ENCODE measurements around the gene MAPKAP1. TPM values are rescaled to one million over a fixed set of nuclear protein-coding genes. Genes with fewer than 3 reads are reported as not detected.
A peak's percentile ranks its signal among the peaks of the same experiment; 100 is the strongest.

MAPKAP1 gene
- total and polyA plus RNA-seq, 2 of the 13 experiments (the other 11 are each of a cell fraction or from before 2014, with no cell fraction given) = 45.0 to 64.3 TPM

GRCh38 chr9:125706651-125707471, at the start of gene MAPKAP1 (continued):
- TF ChIP-seq, protein P1, sequence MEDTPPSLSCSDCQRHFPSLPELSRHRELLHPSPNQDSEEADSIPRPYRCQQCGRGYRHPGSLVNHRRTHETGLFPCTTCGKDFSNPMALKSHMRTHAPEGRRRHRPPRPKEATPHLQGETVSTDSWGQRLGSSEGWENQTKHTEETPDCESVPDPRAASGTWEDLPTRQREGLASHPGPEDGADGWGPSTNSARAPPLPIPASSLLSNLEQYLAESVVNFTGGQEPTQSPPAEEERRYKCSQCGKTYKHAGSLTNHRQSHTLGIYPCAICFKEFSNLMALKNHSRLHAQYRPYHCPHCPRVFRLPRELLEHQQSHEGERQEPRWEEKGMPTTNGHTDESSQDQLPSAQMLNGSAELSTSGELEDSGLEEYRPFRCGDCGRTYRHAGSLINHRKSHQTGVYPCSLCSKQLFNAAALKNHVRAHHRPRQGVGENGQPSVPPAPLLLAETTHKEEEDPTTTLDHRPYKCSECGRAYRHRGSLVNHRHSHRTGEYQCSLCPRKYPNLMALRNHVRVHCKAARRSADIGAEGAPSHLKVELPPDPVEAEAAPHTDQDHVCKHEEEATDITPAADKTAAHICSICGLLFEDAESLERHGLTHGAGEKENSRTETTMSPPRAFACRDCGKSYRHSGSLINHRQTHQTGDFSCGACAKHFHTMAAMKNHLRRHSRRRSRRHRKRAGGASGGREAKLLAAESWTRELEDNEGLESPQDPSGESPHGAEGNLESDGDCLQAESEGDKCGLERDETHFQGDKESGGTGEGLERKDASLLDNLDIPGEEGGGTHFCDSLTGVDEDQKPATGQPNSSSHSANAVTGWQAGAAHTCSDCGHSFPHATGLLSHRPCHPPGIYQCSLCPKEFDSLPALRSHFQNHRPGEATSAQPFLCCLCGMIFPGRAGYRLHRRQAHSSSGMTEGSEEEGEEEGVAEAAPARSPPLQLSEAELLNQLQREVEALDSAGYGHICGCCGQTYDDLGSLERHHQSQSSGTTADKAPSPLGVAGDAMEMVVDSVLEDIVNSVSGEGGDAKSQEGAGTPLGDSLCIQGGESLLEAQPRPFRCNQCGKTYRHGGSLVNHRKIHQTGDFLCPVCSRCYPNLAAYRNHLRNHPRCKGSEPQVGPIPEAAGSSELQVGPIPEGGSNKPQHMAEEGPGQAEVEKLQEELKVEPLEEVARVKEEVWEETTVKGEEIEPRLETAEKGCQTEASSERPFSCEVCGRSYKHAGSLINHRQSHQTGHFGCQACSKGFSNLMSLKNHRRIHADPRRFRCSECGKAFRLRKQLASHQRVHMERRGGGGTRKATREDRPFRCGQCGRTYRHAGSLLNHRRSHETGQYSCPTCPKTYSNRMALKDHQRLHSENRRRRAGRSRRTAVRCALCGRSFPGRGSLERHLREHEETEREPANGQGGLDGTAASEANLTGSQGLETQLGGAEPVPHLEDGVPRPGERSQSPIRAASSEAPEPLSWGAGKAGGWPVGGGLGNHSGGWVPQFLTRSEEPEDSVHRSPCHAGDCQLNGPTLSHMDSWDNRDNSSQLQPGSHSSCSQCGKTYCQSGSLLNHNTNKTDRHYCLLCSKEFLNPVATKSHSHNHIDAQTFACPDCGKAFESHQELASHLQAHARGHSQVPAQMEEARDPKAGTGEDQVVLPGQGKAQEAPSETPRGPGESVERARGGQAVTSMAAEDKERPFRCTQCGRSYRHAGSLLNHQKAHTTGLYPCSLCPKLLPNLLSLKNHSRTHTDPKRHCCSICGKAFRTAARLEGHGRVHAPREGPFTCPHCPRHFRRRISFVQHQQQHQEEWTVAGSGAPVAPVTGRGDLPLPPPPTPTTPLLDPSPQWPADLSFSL (CRISPR knock-in tag; IDR thresholded peaks at IDR 0.05) = no peak
- TF ChIP-seq ZNF577 (CRISPR knock-in tag; IDR thresholded peaks at IDR 0.05; ENCODE audit: borderline replicate concordance, low read depth) (no peak), ZMYM3 (CRISPR knock-in tag; IDR thresholded peaks at IDR 0.05) (no peak), ZNF318 (CRISPR knock-in tag; IDR thresholded peaks at IDR 0.05) (no peak), ZNF431 (CRISPR knock-in tag; IDR thresholded peaks at IDR 0.05; ENCODE audit: borderline replicate concordance, low read depth) (no peak), ZNF687 (CRISPR knock-in tag; IDR thresholded peaks at IDR 0.05) (peak; percentile 93), CBFB (CRISPR knock-in tag; IDR thresholded peaks at IDR 0.05) (0 out of 2 replicates have a peak, but pooled peaks have one; percentile 38), ZNF567 (CRISPR knock-in tag; IDR thresholded peaks at IDR 0.05; ENCODE audit: borderline replicate concordance) (no peak)

All from HepG2 (cell line).